Activated naive CD8-positive, alpha-beta T cell treated with anti-CD3 and anti-CD28 coated beads, Interleukin-2, amount 50 U/mL, for 16 hours (primary cell): ENCODE measurements around the gene MYO7B.

ENCODE experiments used
- DNase-seq: peaks from one replicate; pipeline ENCODE4 v3.0.0-alpha.2; 2020; ENCODE audit warnings: low read depth, low spot score

The MYO7B gene

DNA sequence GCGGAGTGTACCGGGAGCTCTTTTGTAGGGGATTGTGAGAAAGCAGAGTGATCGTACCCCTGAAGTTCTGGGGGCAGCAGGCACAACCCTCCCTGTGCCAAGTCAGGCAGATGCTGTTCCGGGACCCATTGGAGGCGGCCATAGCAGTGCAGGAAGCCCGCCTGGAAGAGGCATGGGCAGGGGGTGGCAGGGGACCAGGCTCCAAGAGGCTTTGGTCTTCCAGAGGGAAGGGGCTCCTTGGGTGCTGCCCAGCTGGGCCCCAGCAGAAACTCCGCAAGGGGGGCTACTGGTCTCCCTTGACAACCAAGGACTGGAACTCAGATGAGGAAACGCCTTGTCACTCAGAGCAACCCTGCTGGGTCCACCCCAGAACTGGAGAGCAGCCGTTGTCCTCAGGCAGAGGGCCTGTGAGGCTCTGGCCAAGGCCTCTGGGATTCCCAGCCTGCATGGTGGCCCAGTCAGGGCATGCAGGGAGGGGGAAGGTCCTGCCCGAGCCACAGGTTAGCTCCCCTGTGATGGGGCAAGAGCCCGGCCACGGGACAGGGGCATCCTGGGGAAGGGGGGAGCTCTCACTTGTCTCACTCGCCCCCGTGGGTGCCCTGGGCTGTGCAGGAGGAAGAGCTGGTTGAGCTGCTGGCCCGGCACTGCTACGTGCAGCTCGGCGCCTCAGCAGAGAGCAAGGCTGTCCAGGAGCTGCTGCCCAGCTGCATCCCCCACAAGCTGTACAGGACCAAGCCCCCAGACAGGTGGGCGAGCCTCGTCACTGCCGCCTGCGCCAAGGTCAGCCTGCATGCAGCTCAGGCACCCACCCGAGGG, 89.5 kb downstream of the MYO7B start:
- DNase-seq, result no peak

DNA sequence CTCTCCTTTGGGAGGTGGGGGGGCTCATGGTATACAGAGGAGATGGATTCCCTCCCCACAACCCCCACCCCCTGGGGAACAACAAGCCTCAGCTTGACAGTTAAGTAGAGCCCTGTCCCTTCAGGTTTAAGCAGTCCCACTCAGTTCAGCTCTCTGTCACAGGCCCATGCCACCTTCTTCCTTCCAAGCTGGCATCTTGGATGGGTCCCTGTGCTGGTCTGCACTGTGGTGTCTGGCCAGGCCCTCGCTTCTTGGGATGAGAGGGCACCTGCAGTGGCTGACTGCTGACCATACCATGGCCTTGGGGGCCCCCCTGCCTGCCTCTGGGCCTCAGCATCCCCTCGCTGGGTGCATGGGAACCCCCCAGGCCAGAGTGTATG, 90.1 kb downstream of the MYO7B start:
- no peak for DNase-seq

GRCh38 chr2:127626175-127626574, 90.7 kb downstream of the MYO7B start:
- no peak for DNase-seq

- DNase-seq, result no peak
Measured at GRCh38 chr2:127626917-127627739, 91.6 kb downstream of the MYO7B start.

DNA sequence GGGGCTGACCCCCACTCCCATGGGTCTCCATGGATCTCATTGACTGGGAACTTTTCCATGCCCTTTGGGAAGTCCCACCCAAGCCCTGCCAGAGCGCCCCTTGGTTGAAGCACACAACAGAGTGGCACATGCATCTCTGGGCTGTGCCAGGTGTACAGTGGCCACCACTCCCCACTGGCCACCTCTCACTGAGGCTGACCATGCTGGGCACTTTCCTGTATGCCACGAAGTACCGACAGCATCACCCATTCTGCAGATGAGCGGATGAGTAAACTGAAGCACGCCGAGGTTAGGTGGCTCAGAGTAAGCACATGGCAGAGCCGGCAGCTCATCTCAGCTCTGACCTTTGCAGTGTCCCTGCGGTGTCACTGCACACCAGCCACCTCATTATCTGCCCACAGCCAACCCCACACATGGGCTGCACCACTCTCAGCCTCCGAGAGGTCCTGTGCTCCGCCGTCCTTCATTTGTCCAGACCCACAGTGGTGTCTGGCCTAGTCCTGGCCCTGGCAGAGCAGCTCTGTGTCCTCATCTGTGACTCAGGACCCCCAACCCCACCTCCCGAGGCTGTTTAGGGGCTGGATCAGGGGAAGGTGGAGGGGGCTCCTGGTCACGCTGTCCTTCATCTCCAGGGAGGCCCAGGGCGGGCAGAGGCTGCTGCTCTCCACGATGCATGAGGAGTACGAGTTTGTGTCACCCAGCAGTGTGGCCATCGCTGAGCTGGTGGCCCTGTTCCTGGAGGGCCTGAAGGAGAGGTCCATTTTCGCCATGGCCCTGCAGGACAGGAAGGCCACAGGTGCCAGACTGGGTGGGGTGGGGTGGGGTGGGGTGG, 92.5 kb downstream of the MYO7B start:
- no peak for DNase-seq

DNA sequence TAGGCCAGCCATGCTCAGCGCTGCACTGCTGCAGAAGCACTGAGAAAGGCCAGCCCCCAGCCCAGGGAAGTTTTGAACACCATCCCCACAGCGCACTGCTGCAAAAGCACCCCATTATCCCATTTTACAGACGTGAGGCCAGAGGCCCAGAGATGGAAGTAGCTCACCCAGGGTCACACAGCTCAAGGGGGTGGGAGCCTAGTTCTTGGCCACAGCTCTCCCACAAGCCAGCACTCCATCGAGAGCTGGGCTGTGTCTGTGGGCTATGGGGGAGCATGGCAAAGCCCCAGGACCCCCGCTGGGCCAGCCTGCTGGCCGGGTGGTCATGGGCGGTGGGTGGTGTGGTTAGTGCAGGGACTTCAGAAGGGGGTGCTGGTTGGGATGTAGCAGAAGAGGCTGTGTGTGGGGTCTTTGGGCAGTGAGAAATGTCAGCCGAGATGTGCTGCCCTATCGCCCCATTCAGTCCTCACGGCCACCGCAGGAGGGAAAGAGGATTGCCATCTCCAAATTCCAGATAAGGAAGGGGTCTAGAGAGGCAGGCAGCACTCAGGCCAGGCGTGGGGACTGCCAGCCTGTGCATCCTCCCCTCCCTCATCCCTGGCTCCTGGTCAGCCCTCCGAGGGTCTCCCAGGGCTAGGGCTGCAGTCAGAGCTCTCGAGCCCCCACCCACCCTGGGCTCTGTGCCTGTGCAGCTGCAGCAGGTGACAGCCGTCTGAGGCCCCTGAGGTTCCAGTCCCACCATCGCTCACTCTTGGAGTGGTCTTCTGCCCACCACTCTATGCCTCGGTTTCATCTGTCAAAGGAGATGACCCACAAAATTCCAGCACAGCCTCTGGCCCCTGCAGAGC, 93.5 kb downstream of the MYO7B start:
- DNase-seq, result no peak

- no peak for DNase-seq
Measured at GRCh38 chr2:127629637-127630036, 94.2 kb downstream of the MYO7B start.

- no peak for DNase-seq
Measured at GRCh38 chr2:127630096-127630863, 94.8 kb downstream of the MYO7B start.

GRCh38 chr2:127630864-127631540, 95.5 kb downstream of the MYO7B start:
- DNase-seq, result no peak

- DNase-seq, result no peak
Measured at GRCh38 chr2:127631541-127631996, 96.1 kb downstream of the MYO7B start.

DNA sequence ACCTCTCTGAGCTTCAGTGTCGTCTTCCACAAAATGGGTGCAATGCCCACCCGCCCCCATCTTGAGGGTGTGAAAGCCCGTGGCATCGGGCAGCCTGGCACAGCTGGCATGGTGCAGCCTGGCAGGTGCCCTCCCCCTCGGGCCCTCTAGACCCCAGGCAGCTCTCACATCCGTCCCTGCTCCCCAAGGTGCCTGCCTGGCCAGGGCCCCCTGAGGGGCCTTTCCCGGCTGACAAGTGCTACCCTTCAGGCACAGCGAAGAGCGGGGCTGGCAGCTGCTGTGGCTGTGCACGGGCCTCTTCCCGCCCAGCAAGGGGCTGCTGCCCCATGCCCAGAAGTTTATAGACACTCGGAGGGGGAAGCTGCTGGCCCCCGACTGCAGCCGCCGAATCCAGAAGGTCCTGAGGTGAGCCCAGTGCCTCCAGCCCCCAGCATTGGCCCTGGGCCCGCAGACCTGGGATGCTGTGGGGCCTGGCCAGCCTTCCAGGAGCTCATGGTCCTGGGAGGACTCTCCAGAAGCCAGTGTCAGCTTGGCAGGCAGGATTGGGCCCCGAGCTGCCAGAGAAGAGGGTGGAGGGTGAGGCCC, 96.6 kb downstream of the MYO7B start:
- no peak for DNase-seq

DNA sequence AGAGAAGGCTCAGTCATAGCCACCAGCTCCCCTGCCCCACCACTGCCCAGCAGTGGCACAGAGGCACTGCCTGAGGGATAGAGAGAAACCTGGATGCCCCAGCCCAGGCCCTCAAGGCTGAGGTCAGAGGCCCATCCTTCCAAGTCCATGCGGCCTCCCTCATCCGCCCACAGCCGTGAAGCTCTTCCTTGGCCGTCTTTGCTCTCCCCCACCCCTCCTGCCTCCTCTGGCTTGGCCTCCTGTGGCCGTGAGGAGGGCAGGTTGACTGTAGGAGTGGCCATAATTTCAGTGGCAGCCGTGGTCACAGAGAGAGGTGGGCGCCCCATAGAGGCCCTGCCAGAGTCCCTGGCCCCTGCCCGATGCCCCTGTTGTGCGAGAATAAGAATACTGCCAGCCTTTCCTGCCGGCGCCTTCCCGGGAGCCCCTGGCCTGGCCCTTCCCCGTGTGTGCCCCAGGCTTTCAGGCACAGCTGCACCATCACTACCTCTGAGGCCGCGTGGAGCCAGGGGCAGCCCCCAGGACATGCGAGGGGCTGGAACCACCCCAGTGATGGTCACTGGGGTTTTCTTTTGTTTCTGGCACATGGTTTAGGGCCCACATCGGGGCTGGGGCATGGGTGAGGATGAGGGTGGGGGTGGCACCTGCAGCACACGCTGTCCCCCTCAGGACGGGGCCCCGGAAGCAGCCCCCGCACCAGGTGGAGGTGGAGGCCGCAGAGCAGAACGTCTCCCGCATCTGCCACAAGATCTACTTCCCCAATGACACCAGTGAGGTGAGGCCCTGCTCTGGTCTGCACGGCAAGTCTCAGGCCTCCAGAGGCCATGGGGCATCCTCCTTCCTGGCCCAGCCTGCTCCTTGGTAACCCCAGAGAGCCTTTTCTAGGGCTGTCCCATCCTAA, 97.4 kb downstream of the MYO7B start:
- DNase-seq, result no peak

DNA sequence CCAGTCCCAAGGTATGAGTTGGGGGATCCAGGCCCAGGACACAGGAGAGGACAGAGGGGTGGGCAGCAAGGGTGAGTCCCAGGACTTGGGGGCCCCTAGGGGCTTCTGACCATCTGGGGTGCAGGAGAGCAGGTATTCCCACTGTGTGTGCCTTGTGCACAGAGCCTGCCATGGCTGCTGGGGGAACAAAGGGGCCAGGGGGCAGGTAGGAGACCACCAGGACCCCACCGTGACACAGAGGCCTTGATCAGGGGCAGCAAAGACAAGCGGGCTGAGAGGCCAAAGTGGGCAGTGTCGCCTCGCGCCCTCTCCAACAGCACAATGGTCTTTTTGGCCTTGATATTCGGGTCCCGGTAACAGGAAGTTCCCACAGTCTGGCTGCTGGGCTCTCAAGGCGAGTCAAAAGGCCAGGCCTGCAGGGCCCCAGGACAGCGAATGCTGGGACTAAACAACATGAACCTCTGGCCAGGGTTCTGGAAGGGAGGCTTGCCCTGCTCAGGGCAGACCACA, 98.1 kb downstream of the MYO7B start:
- DNase-seq, result no peak

DNA sequence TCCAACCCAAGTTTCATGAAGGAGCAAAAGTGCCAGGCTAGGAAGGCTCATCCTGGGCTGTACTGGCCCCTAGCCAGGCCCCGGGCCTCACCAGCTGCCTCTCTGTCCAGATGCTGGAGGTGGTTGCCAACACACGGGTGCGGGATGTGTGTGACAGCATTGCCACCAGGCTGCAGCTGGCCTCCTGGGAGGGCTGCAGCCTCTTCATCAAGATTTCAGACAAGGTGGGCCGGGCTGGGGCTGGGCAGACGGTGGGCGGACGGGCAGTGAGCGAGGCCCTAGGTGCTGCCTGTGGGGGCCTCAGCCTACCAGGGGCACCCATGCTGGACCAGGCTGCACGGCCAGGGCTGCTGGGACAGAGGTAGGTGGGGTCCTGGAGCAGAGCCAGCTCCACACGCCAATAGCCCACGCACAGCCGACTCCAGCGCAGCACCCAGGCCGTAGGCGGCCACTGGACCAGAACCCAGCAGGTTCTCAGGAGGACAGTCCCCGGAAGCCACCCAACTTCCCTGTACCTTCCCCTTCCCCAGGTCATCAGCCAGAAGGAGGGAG, 98.7 kb downstream of the MYO7B start:
- DNase-seq, result no peak

- DNase-seq, result no peak
Measured at GRCh38 chr2:127634626-127635379, 99.3 kb downstream of the MYO7B start.

DNA sequence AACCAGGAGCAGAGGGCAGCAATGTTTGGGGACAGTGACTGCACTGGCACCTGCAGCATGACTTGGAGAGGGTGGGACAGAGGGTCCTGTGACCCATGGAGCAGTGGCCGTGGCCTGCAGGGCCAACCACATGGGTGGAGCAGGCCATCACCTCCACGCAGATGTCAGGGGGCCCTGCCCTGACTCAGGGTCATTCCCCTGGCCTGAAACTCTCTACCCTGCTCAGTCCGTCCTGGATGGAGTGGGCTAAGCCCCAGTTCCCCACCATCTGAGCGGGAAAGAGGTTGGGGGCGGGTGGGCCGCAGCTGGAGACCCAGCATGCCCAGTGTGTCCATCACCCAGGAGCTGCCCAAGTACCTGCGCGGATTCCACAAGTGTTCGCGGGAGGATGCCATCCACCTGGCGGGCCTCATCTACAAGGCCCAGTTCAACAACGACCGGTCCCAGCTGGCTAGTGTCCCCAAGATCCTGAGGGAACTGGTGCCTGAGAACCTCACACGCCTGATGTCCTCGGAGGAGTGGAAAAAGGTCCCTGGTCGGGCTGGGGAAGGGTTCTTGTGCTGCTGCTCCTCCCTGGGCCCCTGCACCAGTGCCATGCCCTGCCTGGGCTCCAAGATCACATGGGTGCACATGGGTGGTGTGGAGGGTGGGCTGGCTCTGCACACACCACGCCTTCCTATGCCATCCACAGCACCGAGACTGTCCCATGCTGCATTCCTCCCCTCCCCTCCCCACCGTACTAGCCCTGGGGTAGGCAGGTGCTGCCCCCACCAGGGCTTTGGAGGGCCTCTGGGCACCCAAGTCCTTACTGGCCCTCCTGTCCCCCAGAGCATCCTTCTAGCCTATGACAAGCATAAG, 100.1 kb downstream of the MYO7B start:
- no peak for DNase-seq
